ENCODE results near the gene ZW10.

DNA sequence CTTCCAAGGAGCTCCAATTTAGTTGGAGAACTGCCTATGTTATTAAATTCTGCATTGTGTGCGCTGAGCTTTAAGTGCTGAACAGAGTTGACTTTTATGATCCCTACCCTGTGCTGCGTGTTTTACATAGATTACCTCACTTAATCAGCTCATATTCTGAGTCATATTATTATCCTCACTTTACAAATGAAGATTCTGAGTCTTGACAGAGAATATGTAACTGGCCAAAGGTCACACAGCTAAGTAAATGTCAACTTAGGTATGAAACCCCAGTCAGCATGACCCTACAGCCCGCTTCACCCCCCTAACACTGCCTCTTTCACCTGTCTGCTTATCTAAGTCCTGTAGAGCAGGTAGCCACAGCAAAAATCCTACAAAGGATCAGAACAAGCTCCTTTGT is 47.6 kb downstream of the ZW10 start:
- TF ChIP-seq ZNF384 (IDR thresholded peaks at IDR 0.05) (no peak), BHLHE40 (IDR thresholded peaks at IDR 0.05; ENCODE audit: borderline replicate concordance) (no peak), SP1 (IDR thresholded peaks at IDR 0.05) (no peak), FOXK2 (IDR thresholded peaks at IDR 0.05) (no peak), NFRKB (IDR thresholded peaks at IDR 0.05) (no peak), HDGF (IDR thresholded peaks at IDR 0.05; ENCODE audit: borderline replicate concordance) (no peak), L3MBTL2 (conservative IDR thresholded peaks at IDR 0.05) (no peak), SUZ12 (IDR thresholded peaks at IDR 0.05) (no peak), LEF1 (IDR thresholded peaks at IDR 0.05; ENCODE audit: borderline replicate concordance) (no peak), FOXM1 (IDR thresholded peaks at IDR 0.05; ENCODE audit: borderline replicate concordance) (no peak), FOXA1 (IDR thresholded peaks at IDR 0.05) (no peak)
- TF ChIP-seq, protein P1, sequence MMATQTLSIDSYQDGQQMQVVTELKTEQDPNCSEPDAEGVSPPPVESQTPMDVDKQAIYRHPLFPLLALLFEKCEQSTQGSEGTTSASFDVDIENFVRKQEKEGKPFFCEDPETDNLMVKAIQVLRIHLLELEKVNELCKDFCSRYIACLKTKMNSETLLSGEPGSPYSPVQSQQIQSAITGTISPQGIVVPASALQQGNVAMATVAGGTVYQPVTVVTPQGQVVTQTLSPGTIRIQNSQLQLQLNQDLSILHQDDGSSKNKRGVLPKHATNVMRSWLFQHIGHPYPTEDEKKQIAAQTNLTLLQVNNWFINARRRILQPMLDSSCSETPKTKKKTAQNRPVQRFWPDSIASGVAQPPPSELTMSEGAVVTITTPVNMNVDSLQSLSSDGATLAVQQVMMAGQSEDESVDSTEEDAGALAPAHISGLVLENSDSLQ (IDR thresholded peaks at IDR 0.05): no peak
